IPS-15b (cell line): ENCODE results near the gene INSYN2B.

Experiments used
- H3K27me3 ChIP-seq: one replicate; pipeline ENCODE4 v1.6.1; 2013; ENCODE audit warnings: low read length; ENCODE audit not compliant: control insufficient read depth, insufficient read depth
- H3K36me3 ChIP-seq: one replicate; pipeline ENCODE4 v1.6.1; 2013; ENCODE audit warnings: low read length; ENCODE audit not compliant: control insufficient read depth, insufficient read depth
- H3K4me1 ChIP-seq: one replicate; pipeline ENCODE4 v1.6.1; 2013; ENCODE audit warnings: mild to moderate bottlenecking, low read length; ENCODE audit not compliant: control insufficient read depth, insufficient read depth
- H3K4me3 ChIP-seq: one replicate; pipeline ENCODE4 v1.5.1; 2013; ENCODE audit warnings: low read depth, low read length
- H3K9ac ChIP-seq: one replicate; pipeline ENCODE4 v1.6.1; 2013; ENCODE audit warnings: low read depth, mild to moderate bottlenecking, low read length
- H3K9me3 ChIP-seq: one replicate; pipeline ENCODE4 v1.6.1; 2013; ENCODE audit warnings: mild to moderate bottlenecking, low read length; ENCODE audit not compliant: control insufficient read depth, insufficient read depth

The INSYN2B gene

GRCh38 chr5:169980418-169981053 lies at the start of gene INSYN2B:
Gene INSYN2B, minus strand, starts transcription at chr5:169980495. Its CDS starts 96,597 bp downstream, at chr5:169883898.
- Histone ChIP-seq H3K36me3 (no peaks in the 10 kb centered on the region), H3K27me3 (peaks cover 10% of the 10 kb centered on the region), H3K4me3 (peak within 1 kb of the TSS; percentile 48), H3K9me3 (no peaks in the 10 kb centered on the region), H3K9ac (no peak within 1 kb of the TSS), H3K4me1 (peaks cover 39% of the 10 kb centered on the region)

DNA sequence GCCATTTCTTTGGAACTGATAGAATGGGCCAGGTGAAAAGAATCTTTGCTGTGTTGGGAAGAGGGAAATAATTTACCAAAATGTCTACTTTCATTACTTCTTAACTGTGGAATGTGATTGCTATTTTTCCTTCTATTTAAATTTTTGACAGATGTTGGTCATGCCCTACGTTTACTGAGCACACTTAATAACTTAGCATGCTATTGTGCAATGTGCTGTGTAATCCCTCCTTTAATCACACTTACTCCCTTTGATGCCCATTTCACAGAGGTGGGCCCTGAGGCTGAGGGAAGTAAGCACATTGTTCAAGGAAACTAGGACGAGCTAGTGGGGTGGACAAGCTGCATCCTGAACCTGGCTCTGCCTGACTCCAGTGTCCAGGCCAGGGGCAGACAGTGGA lies 47.8 kb upstream of the INSYN2B start:
- H3K27me3 ChIP-seq: no peaks in the 10 kb centered on the region
- no peaks in the 10 kb centered on the region for H3K9me3 ChIP-seq
- H3K4me3 ChIP-seq: no peak overlapping the region
- no peaks in the 10 kb centered on the region for H3K4me1 ChIP-seq
- H3K9ac ChIP-seq: no peak overlapping the region
- H3K36me3 ChIP-seq: no peaks in the 10 kb centered on the region

DNA sequence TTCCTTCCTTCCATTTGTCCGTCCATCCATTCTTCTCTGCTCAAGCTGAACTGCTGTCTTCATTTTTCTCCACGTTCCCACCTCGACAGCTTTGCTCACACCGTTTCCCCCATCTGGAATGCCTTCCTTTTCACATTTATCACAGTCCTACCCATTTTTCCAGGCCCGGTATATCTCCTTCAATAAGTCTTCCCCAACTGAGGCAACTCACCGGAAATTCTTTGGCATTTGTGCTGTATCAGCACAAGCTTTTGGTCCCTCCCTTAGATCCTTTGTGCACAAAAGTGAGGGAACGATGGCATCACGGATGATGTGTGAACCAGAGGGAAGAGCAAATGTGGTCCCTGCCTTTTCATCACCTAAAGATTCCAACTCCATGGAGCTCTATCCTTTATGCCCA lies 45.6 kb upstream of the INSYN2B start:
- H3K4me3 ChIP-seq: no peak overlapping the region
- H3K27me3 ChIP-seq: no peaks in the 10 kb centered on the region
- no peaks in the 10 kb centered on the region for H3K36me3 ChIP-seq
- no peaks in the 10 kb centered on the region for H3K4me1 ChIP-seq
- H3K9me3 ChIP-seq: no peaks in the 10 kb centered on the region
- H3K9ac ChIP-seq: no peak overlapping the region

DNA sequence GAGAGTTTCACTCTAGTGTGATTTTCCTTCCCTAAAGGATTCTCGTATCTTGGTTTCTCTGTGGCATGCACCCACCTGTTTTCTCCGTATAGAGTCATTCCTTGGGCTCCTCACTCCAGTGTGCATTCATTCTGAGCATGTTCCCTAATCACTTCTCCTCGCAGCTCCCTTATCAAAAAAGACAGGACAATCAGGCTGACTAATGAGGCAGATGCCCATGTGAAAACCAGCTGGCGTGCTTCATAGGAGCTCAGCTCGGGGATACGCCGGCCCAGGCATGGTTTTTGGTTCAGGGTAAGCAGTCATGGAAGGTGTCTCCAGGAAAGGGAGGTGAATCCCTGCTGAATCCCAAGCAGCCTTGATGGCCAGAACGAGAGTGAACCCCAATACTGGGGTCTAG lies 41.2 kb upstream of the INSYN2B start:
- no peak overlapping the region for H3K9ac ChIP-seq
- H3K27me3 ChIP-seq: no peaks in the 10 kb centered on the region
- H3K4me3 ChIP-seq: no peak overlapping the region
- H3K9me3 ChIP-seq: no peaks in the 10 kb centered on the region
- no peaks in the 10 kb centered on the region for H3K4me1 ChIP-seq
- no peaks in the 10 kb centered on the region for H3K36me3 ChIP-seq

GRCh38 chr5:170020423-170020822 lies 40.1 kb upstream of the INSYN2B start:
- Histone ChIP-seq H3K27me3 (no peaks in the 10 kb centered on the region), H3K4me1 (no peaks in the 10 kb centered on the region), H3K9me3 (no peaks in the 10 kb centered on the region), H3K9ac (no peak overlapping the region), H3K4me3 (no peak overlapping the region), H3K36me3 (no peaks in the 10 kb centered on the region)

DNA sequence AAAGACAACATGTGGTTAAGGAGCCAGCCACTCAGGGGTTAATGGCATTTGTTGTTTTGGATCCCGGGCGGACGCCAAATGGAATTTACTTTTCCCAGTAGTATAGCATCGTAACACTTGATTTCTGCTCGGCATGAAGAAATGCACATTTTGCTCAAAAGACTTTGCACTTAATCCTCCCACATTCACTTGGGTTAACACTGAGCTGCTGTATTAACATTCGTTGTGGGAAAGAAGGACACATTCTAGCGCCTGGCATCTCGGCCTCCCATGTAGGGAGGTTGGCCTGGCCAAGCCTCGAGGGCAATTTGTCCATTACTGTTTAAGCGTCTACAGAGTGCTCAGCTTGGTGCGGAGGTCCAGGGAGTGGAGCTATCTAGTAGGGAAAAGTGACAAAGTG lies 32.3 kb upstream of the INSYN2B start:
- H3K36me3 ChIP-seq: no peaks in the 10 kb centered on the region
- H3K9me3 ChIP-seq: no peaks in the 10 kb centered on the region
- H3K27me3 ChIP-seq: no peaks in the 10 kb centered on the region
- peaks cover 3% of the 10 kb centered on the region for H3K4me1 ChIP-seq
- no peak overlapping the region for H3K9ac ChIP-seq
- H3K4me3 ChIP-seq: no peak overlapping the region

DNA sequence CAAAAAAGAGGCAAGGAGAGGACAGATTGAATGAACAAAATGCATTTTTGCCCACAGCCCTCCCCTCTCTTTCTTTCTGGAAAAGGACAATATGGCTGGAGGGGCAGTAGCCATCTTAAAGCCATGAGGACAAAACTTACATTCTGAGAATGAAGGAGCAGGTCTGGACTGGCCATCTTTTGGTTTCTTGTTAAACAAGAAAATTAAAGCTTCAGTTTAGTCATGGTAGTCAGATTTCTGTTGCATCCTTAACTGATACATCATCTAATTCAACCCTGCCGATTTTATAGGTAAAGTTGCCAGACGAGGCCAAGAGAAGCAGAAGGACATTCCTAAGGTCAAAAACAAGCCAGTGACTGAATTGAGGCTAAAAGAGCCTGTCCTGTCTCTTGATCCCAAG lies 31.5 kb upstream of the INSYN2B start:
- H3K4me3 ChIP-seq: no peak overlapping the region
- H3K9ac ChIP-seq: no peak overlapping the region
- no peaks in the 10 kb centered on the region for H3K27me3 ChIP-seq
- no peaks in the 10 kb centered on the region for H3K36me3 ChIP-seq
- peaks cover 3% of the 10 kb centered on the region for H3K4me1 ChIP-seq
- H3K9me3 ChIP-seq: no peaks in the 10 kb centered on the region

- Histone ChIP-seq H3K4me1 (peaks cover 3% of the 10 kb centered on the region), H3K36me3 (no peaks in the 10 kb centered on the region), H3K27me3 (no peaks in the 10 kb centered on the region), H3K9ac (no peak overlapping the region), H3K9me3 (no peaks in the 10 kb centered on the region), H3K4me3 (no peak overlapping the region)
These were observed 30.3 kb upstream of the INSYN2B start for GRCh38 chr5:170010595-170010994.

DNA sequence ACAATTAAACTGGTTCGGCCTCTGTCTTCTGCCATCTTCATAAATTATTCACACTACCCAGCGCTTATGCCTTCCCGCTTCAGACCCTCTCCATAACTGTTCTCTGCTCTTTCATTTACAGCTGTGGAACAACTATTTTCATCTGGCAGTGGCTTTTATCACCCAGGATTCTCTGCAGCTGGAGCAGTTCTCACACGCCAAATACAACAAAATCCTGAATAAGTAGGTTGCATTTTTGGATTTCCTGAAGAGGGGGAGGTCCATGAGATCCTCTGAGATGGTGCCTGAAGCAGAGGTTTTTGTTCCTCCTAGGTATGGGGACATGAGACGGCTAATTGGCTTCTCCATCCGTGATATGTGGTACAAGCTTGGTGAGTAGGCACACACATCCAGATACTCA lies 28.1 kb upstream of the INSYN2B start:
- Histone ChIP-seq H3K9me3 (no peaks in the 10 kb centered on the region), H3K9ac (no peak overlapping the region), H3K27me3 (no peaks in the 10 kb centered on the region), H3K4me3 (no peak overlapping the region), H3K36me3 (no peaks in the 10 kb centered on the region), H3K4me1 (peaks cover 3% of the 10 kb centered on the region)

DNA sequence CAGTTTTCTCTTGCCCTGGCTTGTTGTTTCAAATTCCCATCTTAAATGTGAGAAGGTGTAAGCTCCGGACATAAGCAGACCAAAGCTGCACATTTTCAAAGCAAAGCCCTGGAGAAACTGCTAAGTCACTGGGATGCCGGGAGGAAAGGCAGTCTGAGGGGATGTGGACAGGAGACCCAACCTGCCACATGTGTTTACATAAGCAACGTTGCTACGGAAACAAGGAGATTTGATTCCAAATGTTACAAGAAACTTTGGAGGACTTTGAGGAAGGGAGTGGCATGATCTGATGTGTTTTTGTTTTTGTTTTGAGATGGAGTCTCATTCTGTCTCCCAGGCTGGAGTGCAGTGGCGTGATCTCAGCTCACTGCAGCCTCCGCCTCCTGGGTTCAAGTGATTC lies 25.7 kb upstream of the INSYN2B start:
- Histone ChIP-seq H3K36me3 (no peaks in the 10 kb centered on the region), H3K4me3 (no peak overlapping the region), H3K9ac (no peak overlapping the region), H3K9me3 (no peaks in the 10 kb centered on the region), H3K27me3 (no peaks in the 10 kb centered on the region), H3K4me1 (peaks cover 3% of the 10 kb centered on the region)

DNA sequence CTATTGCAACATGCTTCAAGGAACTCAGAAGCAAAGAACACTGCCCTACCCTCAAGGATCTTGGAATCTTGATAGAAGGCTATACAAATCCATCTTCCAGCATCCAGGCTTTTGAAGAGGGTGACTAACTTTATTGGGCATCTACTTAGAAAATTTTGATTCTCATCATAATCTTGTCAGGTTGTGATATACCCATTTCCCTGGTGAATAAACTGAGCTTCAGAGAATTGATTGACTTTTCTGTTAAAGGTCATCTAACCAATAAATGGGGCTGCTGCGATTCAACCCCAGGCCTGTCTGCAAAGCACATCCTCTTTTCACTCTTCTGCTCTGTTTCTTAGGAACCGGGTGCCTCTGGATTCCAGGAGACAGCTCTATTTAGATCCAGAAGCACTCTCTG lies 19.9 kb upstream of the INSYN2B start:
- H3K9ac ChIP-seq: no peak overlapping the region
- H3K27me3 ChIP-seq: no peaks in the 10 kb centered on the region
- peaks cover 4% of the 10 kb centered on the region for H3K4me1 ChIP-seq
- H3K4me3 ChIP-seq: no peak overlapping the region
- no peaks in the 10 kb centered on the region for H3K36me3 ChIP-seq
- no peaks in the 10 kb centered on the region for H3K9me3 ChIP-seq

- Histone ChIP-seq H3K27me3 (no peaks in the 10 kb centered on the region), H3K4me3 (no peak overlapping the region), H3K4me1 (peaks cover 4% of the 10 kb centered on the region), H3K9ac (no peak overlapping the region), H3K36me3 (no peaks in the 10 kb centered on the region), H3K9me3 (no peaks in the 10 kb centered on the region)
These were observed 19.3 kb upstream of the INSYN2B start for GRCh38 chr5:169999621-170000020.
